GM19193 (cell line): ENCODE results near the gene DCAF4.

ENCODE experiments used
- POLR2A ChIP-seq: IDR thresholded peaks from 4 replicates; pipeline ENCODE4 v1.6.1; 2011; ENCODE audit not compliant: insufficient read depth, insufficient read length; ENCODE audit errors: extremely low read depth

Gene DCAF4

GRCh38 chr14:72926292-72927028 is at the start of gene DCAF4:
TSS of gene DCAF4 (plus strand) at chr14:72926464. CDS start at chr14:72937979, 11,515 bp downstream.
- TF ChIP-seq POLR2A: no peak

GRCh38 chr14:72876710-72877063 is 49.6 kb upstream of the DCAF4 start:
- no peak for TF ChIP-seq POLR2A

GRCh38 chr14:72878746-72879145 is 47.5 kb upstream of the DCAF4 start:
- no peak for TF ChIP-seq POLR2A

GRCh38 chr14:72879431-72879830 is 46.8 kb upstream of the DCAF4 start:
- TF ChIP-seq POLR2A: no peak

- no peak for TF ChIP-seq POLR2A
These were observed 46.1 kb upstream of the DCAF4 start for GRCh38 chr14:72880164-72880563.

GRCh38 chr14:72880820-72881219 is 45.4 kb upstream of the DCAF4 start:
- TF ChIP-seq POLR2A: no peak

- no peak for TF ChIP-seq POLR2A
These were observed 44.7 kb upstream of the DCAF4 start for GRCh38 chr14:72881543-72881942.

GRCh38 chr14:72882047-72882446 is 44.2 kb upstream of the DCAF4 start:
- TF ChIP-seq POLR2A: no peak

GRCh38 chr14:72882463-72882862 is 43.8 kb upstream of the DCAF4 start:
- TF ChIP-seq POLR2A: no peak

GRCh38 chr14:72883109-72883508 is 43.2 kb upstream of the DCAF4 start:
- no peak for TF ChIP-seq POLR2A

- TF ChIP-seq POLR2A: no peak
These were observed 42.3 kb upstream of the DCAF4 start for GRCh38 chr14:72883961-72884360.

GRCh38 chr14:72884386-72884785 is 41.9 kb upstream of the DCAF4 start:
- no peak for TF ChIP-seq POLR2A

GRCh38 chr14:72887514-72887913 is 38.8 kb upstream of the DCAF4 start:
- no peak for TF ChIP-seq POLR2A

- TF ChIP-seq POLR2A: no peak
These were observed 38.1 kb upstream of the DCAF4 start for GRCh38 chr14:72888192-72888591.

- TF ChIP-seq POLR2A: no peak
These were observed 37.5 kb upstream of the DCAF4 start for GRCh38 chr14:72888636-72889201.

- no peak for TF ChIP-seq POLR2A
These were observed 36.9 kb upstream of the DCAF4 start for GRCh38 chr14:72889366-72889765.

- TF ChIP-seq POLR2A: no peak
These were observed 34.6 kb upstream of the DCAF4 start for GRCh38 chr14:72891666-72892102.

- no peak for TF ChIP-seq POLR2A
These were observed 34.0 kb upstream of the DCAF4 start for GRCh38 chr14:72892103-72892878.
